ENCODE measurements around the gene CLSTN2. TPM values are rescaled to one million over a fixed set of nuclear protein-coding genes. Genes with fewer than 3 reads are reported as not detected.
A peak's percentile ranks its signal among the peaks of the same experiment; 100 is the strongest.

The CLSTN2 gene
- total RNA-seq, 1 donor from 2014 or later, result 80.9 TPM

- H3K9me3 Mint-ChIP-seq (ENCODE audit: unreplicated experiment), result no peaks in the 10 kb centered on the region
- H3K36me3 Mint-ChIP-seq (ENCODE audit: low read depth, unreplicated experiment), result no peaks in the 10 kb centered on the region
- Histone ChIP-seq H4K20me1 (ENCODE audit: insufficient read depth, low read length) (no peaks in the 10 kb centered on the region), H2AFZ (ENCODE audit: low read depth, low read length) (no peak overlapping the region), H3K36me3 (ENCODE audit: insufficient read depth, low read length) (no peaks in the 10 kb centered on the region), H3K27me3 (ENCODE audit: insufficient read depth, low read length) (peaks cover 4% of the 10 kb centered on the region), H3K4me2 (ENCODE audit: low read length) (no peak overlapping the region), H3K79me2 (ENCODE audit: insufficient read depth, low read length) (no peaks in the 10 kb centered on the region), H3K9ac (ENCODE audit: low read length) (no peak overlapping the region), H3K4me3 (ENCODE audit: insufficient read depth, low read depth, low read length) (no peak overlapping the region), H3K9me3 (ENCODE audit: insufficient read depth, low read depth, low read length) (no peaks in the 10 kb centered on the region), H3K27ac (ENCODE audit: low read depth, low read length) (no peak overlapping the region), H3K4me1 (ENCODE audit: insufficient read depth, low read length) (no peaks in the 10 kb centered on the region)
- no peak overlapping the region for H3K27ac Mint-ChIP-seq (ENCODE audit: unreplicated experiment)
- TF ChIP-seq CTCF (IDR thresholded peaks at IDR 0.05; ENCODE audit: insufficient read depth, low read depth, low read length) (no peak), EZH2 (IDR thresholded peaks at IDR 0.05; ENCODE audit: insufficient read depth, low read length) (no peak)
- DNase-seq (ENCODE audit: low read depth) (no peak), FAIRE-seq (no peak)
- H3K4me1 Mint-ChIP-seq (ENCODE audit: low read depth, unreplicated experiment), result peaks cover 5% of the 10 kb centered on the region
- no peak overlapping the region for H3K4me3 Mint-ChIP-seq (ENCODE audit: unreplicated experiment)
- peaks cover 21% of the 10 kb centered on the region for H3K27me3 Mint-ChIP-seq (ENCODE audit: low read depth, unreplicated experiment)
Observed at GRCh38 chr3:140316868-140317400, 381.9 kb downstream of the CLSTN2 start.

GRCh38 chr3:140319739-140320138, 384.8 kb downstream of the CLSTN2 start:
- H3K27me3 Mint-ChIP-seq (ENCODE audit: low read depth, unreplicated experiment), result peaks cover 21% of the 10 kb centered on the region
- H3K9me3 Mint-ChIP-seq (ENCODE audit: unreplicated experiment), result no peaks in the 10 kb centered on the region
- Histone ChIP-seq H3K27me3 (ENCODE audit: insufficient read depth, low read length) (peaks cover 4% of the 10 kb centered on the region), H3K27ac (ENCODE audit: low read depth, low read length) (no peak overlapping the region), H3K79me2 (ENCODE audit: insufficient read depth, low read length) (no peaks in the 10 kb centered on the region), H4K20me1 (ENCODE audit: insufficient read depth, low read length) (no peaks in the 10 kb centered on the region), H3K9me3 (ENCODE audit: insufficient read depth, low read depth, low read length) (no peaks in the 10 kb centered on the region), H3K4me3 (ENCODE audit: insufficient read depth, low read depth, low read length) (no peak overlapping the region), H3K9ac (ENCODE audit: low read length) (no peak overlapping the region), H3K4me2 (ENCODE audit: low read length) (no peak overlapping the region), H3K4me1 (ENCODE audit: insufficient read depth, low read length) (no peaks in the 10 kb centered on the region), H2AFZ (ENCODE audit: low read depth, low read length) (no peak overlapping the region), H3K36me3 (ENCODE audit: insufficient read depth, low read length) (no peaks in the 10 kb centered on the region)
- no peak for FAIRE-seq
- no peak overlapping the region for H3K27ac Mint-ChIP-seq (ENCODE audit: unreplicated experiment)
- no peak overlapping the region for H3K4me3 Mint-ChIP-seq (ENCODE audit: unreplicated experiment)
- no peaks in the 10 kb centered on the region for H3K36me3 Mint-ChIP-seq (ENCODE audit: low read depth, unreplicated experiment)
- DNase-seq (ENCODE audit: low read depth), result no peak
- peaks cover 13% of the 10 kb centered on the region for H3K4me1 Mint-ChIP-seq (ENCODE audit: low read depth, unreplicated experiment)
- TF ChIP-seq CTCF (IDR thresholded peaks at IDR 0.05; ENCODE audit: insufficient read depth, low read depth, low read length), result no peak
- no peak for TF ChIP-seq EZH2 (IDR thresholded peaks at IDR 0.05; ENCODE audit: insufficient read depth, low read length)

GRCh38 chr3:140323561-140323960, 388.6 kb downstream of the CLSTN2 start:
- Histone ChIP-seq H3K27me3 (ENCODE audit: insufficient read depth, low read length) (peaks cover 4% of the 10 kb centered on the region), H2AFZ (ENCODE audit: low read depth, low read length) (no peak overlapping the region), H3K4me3 (ENCODE audit: insufficient read depth, low read depth, low read length) (no peak overlapping the region), H3K36me3 (ENCODE audit: insufficient read depth, low read length) (no peaks in the 10 kb centered on the region), H3K4me2 (ENCODE audit: low read length) (no peak overlapping the region), H3K9ac (ENCODE audit: low read length) (no peak overlapping the region), H4K20me1 (ENCODE audit: insufficient read depth, low read length) (no peaks in the 10 kb centered on the region), H3K27ac (ENCODE audit: low read depth, low read length) (no peak overlapping the region), H3K4me1 (ENCODE audit: insufficient read depth, low read length) (no peaks in the 10 kb centered on the region), H3K79me2 (ENCODE audit: insufficient read depth, low read length) (no peaks in the 10 kb centered on the region), H3K9me3 (ENCODE audit: insufficient read depth, low read depth, low read length) (no peaks in the 10 kb centered on the region)
- TF ChIP-seq CTCF (IDR thresholded peaks at IDR 0.05; ENCODE audit: insufficient read depth, low read depth, low read length), result no peak
- no peak for TF ChIP-seq EZH2 (IDR thresholded peaks at IDR 0.05; ENCODE audit: insufficient read depth, low read length)
- Mint-ChIP-seq H3K36me3 (ENCODE audit: low read depth, unreplicated experiment) (no peaks in the 10 kb centered on the region), H3K27ac (ENCODE audit: unreplicated experiment) (no peak overlapping the region), H3K27me3 (ENCODE audit: low read depth, unreplicated experiment) (peaks cover 11% of the 10 kb centered on the region), H3K4me1 (ENCODE audit: low read depth, unreplicated experiment) (peaks cover 8% of the 10 kb centered on the region), H3K4me3 (ENCODE audit: unreplicated experiment) (no peak overlapping the region), H3K9me3 (ENCODE audit: unreplicated experiment) (peaks cover 2% of the 10 kb centered on the region)
- FAIRE-seq (no peak), DNase-seq (ENCODE audit: low read depth) (peak; percentile 38)
